Measurements from ENCODE around the gene ATXN2. TPM values are rescaled to one million over a fixed set of nuclear protein-coding genes. Genes with fewer than 3 reads are reported as not detected.

The ATXN2 gene
- total RNA-seq, 2 experiments from 2014 or later: 21.9 to 23.7 TPM

DNA sequence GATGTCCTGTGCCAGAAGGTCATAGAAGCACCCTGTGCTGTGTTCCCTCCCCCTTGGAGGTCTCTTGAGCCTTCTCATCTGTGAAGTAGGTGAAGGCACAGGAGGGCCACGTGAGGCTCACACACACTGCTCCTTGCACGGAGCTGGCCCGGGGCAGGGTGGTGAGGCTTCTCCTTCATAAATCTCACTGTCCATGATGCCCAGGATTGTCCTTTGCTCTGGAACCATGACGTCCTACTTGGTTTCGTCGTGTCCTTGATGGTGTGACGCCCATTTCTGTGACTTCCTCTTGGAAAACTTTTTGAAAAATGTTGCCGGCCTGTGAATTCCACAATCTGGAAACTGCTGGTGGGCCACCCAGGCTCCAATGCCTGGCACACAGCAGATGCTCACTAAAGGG, 159.0 kb downstream of the ATXN2 start:
- ChIA-PET CTCF (interaction anchor here (3.1 to 27.4 kb wide), 2 partner anchors 11 to 38 kb away, joined by 16 to 487 read pairs; partner anchors contain the start of gene SH2B3), POLR2A (interaction anchor here (2.4 kb wide), 1 partner anchor 10 kb away, joined by 9 read pairs; no protein-coding TSS in a partner anchor)
- Mint-ChIP-seq H3K27me3 (no peaks in the 10 kb centered on the region), H3K36me3 (ENCODE audit: low read depth) (peaks cover 31% of the 10 kb centered on the region), H3K4me1 (ENCODE audit: low read depth) (peaks cover 90% of the 10 kb centered on the region), H3K4me3 (no peak overlapping the region), H3K27ac (peak overlapping the region; percentile 78), H3K9me3 (no peaks in the 10 kb centered on the region)
- no peaks in the 10 kb centered on the region for H3K9me3 ChIP-seq (ENCODE audit: control insufficient read depth in 1 of 2, insufficient read depth in 1 of 2, low read length in 2 of 2)
- H3K4me3 ChIP-seq (ENCODE audit: low read length): no peak overlapping the region
- DNase-seq (no peak), ATAC-seq (ENCODE audit: poor library complexity) (no peak)
- TF ChIP-seq, protein P1, sequence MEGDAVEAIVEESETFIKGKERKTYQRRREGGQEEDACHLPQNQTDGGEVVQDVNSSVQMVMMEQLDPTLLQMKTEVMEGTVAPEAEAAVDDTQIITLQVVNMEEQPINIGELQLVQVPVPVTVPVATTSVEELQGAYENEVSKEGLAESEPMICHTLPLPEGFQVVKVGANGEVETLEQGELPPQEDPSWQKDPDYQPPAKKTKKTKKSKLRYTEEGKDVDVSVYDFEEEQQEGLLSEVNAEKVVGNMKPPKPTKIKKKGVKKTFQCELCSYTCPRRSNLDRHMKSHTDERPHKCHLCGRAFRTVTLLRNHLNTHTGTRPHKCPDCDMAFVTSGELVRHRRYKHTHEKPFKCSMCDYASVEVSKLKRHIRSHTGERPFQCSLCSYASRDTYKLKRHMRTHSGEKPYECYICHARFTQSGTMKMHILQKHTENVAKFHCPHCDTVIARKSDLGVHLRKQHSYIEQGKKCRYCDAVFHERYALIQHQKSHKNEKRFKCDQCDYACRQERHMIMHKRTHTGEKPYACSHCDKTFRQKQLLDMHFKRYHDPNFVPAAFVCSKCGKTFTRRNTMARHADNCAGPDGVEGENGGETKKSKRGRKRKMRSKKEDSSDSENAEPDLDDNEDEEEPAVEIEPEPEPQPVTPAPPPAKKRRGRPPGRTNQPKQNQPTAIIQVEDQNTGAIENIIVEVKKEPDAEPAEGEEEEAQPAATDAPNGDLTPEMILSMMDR (IDR thresholded peaks at IDR 0.05): no peak
- intact Hi-C loops (cut with DNase I, micrococcal nuclease): no loop called here
- H3K27ac ChIP-seq (ENCODE audit: low read depth in 1 of 2, low read length in 2 of 2): peak overlapping the region; percentile 0 to 2
- H3K36me3 ChIP-seq (ENCODE audit: insufficient read depth, low read length): peaks cover 23% of the 10 kb centered on the region
- H3K4me1 ChIP-seq (ENCODE audit: insufficient read depth, low read length): peaks cover 98% of the 10 kb centered on the region
- no peaks in the 10 kb centered on the region for H3K27me3 ChIP-seq (ENCODE audit: control insufficient read depth in 1 of 2, insufficient read depth in 2 of 2, low read length in 2 of 2)

- Histone ChIP-seq H3K36me3 (ENCODE audit: insufficient read depth, low read length) (peaks cover 23% of the 10 kb centered on the region), H3K4me1 (ENCODE audit: insufficient read depth, low read length) (peaks cover 98% of the 10 kb centered on the region), H3K27me3 (ENCODE audit: control insufficient read depth in 1 of 2, insufficient read depth in 2 of 2, low read length in 2 of 2) (no peaks in the 10 kb centered on the region), H3K27ac (ENCODE audit: low read depth in 1 of 2, low read length in 2 of 2) (peak overlapping the region; percentile 0 to 2), H3K9me3 (ENCODE audit: control insufficient read depth in 1 of 2, insufficient read depth in 1 of 2, low read length in 2 of 2) (no peaks in the 10 kb centered on the region), H3K4me3 (ENCODE audit: low read length) (no peak overlapping the region)
- H3K27me3 Mint-ChIP-seq: no peaks in the 10 kb centered on the region
- CTCF ChIA-PET: interaction anchor here (3.1 to 27.4 kb wide), 2 partner anchors 12 to 38 kb away, joined by 16 to 487 read pairs; partner anchors contain the start of gene SH2B3
- peak overlapping the region; percentile 100 for H3K27ac Mint-ChIP-seq
- no peak overlapping the region for H3K4me3 Mint-ChIP-seq
- no peaks in the 10 kb centered on the region for H3K9me3 Mint-ChIP-seq
- peaks cover 31% of the 10 kb centered on the region for H3K36me3 Mint-ChIP-seq (ENCODE audit: low read depth)
- intact Hi-C loops (cut with DNase I, micrococcal nuclease): no loop called here
- POLR2A ChIA-PET: interaction anchor here (2.4 kb wide), 1 partner anchor 10 kb away, joined by 9 read pairs; no protein-coding TSS in a partner anchor
- no peak for ATAC-seq (ENCODE audit: poor library complexity)
- TF ChIP-seq, protein P1 (IDR thresholded peaks at IDR 0.05): no peak
- peaks cover 90% of the 10 kb centered on the region for H3K4me1 Mint-ChIP-seq (ENCODE audit: low read depth)
- DNase-seq: no peak
These were observed 159.4 kb downstream of the ATXN2 start for GRCh38 chr12:111439657-111440151.

DNA sequence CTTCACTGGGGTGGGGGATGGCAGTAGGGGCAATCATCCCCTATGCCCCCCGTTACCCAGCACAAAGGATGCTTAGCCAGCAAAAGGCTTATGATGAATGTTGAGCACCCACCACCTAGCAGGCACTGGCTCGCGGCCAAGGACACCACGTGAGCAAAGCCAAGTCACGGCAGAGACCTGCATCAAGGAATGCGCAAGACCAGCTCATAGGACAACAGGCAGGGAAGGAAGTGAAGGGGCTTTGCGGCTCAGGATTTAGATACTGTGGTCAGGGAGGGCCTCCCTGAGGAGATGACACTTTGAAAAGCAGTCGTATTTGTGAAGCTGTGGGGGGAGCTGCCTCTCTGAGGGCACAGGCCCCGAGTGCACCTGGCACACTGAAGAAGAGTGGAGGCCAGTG, 160.6 kb downstream of the ATXN2 start:
- no peak overlapping the region for H3K4me3 ChIP-seq (ENCODE audit: low read length)
- H3K4me1 ChIP-seq (ENCODE audit: insufficient read depth, low read length): peaks cover 97% of the 10 kb centered on the region
- H3K36me3 Mint-ChIP-seq (ENCODE audit: low read depth): peaks cover 34% of the 10 kb centered on the region
- peaks cover 90% of the 10 kb centered on the region for H3K4me1 Mint-ChIP-seq (ENCODE audit: low read depth)
- no peaks in the 10 kb centered on the region for H3K9me3 Mint-ChIP-seq
- ChIA-PET POLR2A (interaction anchor here (0.8 to 2.4 kb wide), 4 partner anchors 9 to 69 kb away, joined by 3 to 9 read pairs (median 4); no protein-coding TSS in a partner anchor), CTCF (interaction anchor here (27.4 kb wide), 1 partner anchor 36 kb away, joined by 487 read pairs; the partner anchor contains the start of gene SH2B3)
- peak overlapping the region; percentile 50 for H3K4me3 Mint-ChIP-seq
- peak overlapping the region; percentile 48 to 93 for H3K27ac ChIP-seq (ENCODE audit: low read depth in 1 of 2, low read length in 2 of 2)
- H3K9me3 ChIP-seq (ENCODE audit: control insufficient read depth in 1 of 2, insufficient read depth in 1 of 2, low read length in 2 of 2): no peaks in the 10 kb centered on the region
- TF ChIP-seq, protein P1 (IDR thresholded peaks at IDR 0.05): no peak
- peak overlapping the region; percentile 100 for H3K27ac Mint-ChIP-seq
- H3K27me3 Mint-ChIP-seq: no peaks in the 10 kb centered on the region
- ATAC-seq (ENCODE audit: poor library complexity): no peak
- DNase-seq: peak; percentile 35 to 81 (median 62)
- H3K36me3 ChIP-seq (ENCODE audit: insufficient read depth, low read length): peaks cover 23% of the 10 kb centered on the region
- no peaks in the 10 kb centered on the region for H3K27me3 ChIP-seq (ENCODE audit: control insufficient read depth in 1 of 2, insufficient read depth in 2 of 2, low read length in 2 of 2)
- intact Hi-C loops (cut with DNase I, micrococcal nuclease): no loop called here

Data from CD4-positive, alpha-beta T cell (primary cell).